Activated naive CD4-positive, alpha-beta T cell (primary cell): ENCODE results near the gene MARK4.

Experiments used
- DNase-seq, 4 experiments: peaks; one replicate each; lab custom pipeline; 2025; lab: John Stamatoyannopoulos, UW

Gene MARK4

DNA sequence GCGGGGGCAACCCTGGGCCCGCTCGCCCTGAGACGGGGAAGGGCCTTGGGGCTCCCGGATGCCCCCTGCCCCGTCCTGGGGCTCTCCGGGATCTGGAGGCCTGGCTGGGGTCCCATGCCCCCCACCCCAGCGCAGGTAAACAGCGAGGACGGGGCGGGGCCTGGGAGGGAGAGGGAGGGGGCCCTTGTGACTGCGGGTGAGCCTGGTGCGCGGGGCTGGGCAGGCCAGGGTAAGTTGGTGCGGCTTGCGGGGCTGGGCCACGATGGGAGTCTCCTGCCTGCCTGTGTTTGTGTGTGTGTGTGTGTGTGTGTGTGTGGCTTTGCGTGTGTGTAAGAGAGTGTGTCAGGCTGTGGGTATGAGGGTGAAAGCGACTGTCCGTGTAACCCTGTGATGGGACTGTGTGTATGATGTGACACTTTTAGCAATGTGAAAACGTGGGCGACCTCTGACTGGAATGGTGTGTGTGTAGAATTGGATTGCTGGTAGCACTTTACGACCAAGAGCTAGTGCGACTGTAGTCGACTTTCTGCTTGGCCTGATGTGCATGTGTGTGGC, 89.9 kb downstream of the MARK4 start:
- no peak for DNase-seq

DNA sequence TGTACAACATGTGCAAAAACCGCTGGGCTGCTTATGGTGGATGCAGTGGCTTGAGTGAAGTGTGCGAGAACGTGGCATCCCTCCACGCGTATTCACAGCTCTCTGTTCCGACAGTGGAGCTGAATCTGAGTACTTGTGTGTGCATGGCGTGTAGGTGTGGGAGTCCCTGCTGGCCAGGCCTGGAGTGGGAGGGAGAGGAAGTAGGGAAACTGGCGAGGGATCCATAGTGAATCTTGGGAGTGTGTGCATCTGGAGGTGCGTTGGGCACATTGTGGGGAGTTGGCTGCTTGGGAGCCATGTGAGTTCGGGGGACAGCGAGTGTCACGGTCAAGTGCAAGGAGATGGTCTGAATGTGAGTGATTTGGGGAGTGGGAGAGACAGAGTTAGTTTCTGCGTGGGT, 91.8 kb downstream of the MARK4 start:
- no peak for DNase-seq

DNA sequence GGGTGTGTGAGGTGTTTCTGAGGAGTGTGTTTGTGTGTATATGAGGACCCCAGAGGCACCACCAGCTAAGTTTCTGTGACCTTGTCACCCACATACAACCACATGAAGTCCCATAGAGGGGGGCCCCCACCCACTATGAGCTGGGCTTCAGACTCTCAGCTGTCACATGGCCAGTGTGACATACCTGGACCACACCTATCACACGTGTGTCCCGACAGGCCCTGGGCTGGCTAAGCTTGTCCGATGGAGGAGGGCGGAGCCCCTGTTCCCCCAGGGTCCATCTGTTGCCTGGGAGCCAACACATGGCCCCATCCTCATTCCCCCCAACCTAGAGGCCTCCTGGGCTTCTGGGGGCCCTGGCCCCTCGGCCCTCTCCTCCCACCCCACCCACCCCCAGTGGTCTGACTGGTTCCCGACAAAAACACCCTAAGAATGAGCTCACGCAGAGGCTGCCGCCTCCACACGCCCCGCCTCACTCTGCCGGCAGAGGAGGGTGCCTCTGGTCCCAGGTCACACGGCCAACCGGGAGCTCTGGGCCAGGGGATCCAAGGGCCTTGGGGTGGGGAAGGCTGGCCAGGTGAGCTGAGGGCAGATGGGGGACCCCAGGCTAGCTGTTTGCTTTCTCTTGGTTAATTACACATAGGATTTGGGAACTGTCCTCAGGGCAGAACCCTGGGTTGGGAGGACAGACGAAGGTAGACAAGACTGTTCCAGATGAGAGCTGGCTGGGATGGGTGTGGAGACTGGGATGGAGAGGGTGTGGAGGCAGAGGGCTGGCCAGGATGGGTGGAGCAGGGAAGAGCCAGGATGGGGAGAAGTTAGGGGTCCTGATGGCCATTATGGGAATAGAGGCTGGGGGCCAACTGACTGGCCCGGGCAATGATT, 93.8 kb downstream of the MARK4 start:
- DNase-seq = no peak

DNA sequence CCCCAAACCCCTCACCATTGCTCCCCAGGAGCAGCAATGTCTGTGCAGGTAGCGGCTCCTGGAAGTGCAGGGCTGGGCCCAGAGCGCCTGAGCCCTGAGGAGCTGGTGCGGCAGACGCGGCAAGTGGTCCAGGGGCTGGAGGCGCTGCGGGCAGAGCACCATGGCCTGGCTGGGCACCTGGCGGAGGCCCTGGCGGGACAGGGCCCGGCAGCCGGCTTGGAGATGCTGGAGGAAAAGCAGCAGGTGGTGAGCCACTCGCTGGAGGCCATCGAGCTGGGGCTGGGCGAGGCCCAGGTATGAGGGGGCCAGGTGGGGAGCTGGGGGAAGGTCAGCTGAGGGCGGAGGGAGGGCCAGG, 94.4 kb downstream of the MARK4 start:
- DNase-seq = no peak

DNA sequence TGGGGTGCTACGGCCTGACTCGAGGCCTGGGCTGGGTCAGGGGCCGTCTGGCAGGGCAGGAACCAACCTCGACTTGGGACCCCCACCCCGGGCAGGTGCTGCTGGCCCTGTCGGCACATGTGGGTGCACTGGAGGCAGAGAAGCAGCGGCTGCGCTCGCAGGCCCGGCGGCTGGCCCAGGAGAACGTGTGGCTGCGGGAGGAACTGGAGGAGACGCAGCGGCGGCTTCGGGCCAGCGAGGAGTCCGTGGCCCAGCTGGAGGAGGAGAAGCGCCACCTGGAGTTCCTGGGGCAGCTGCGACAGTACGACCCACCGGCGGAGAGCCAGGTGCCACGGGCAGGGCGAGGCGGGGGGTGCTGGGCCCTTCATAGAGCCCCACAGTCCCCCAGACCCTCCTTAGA, 95.4 kb downstream of the MARK4 start:
- no peak for DNase-seq

GRCh38 chr19:45347570-45348366, 96.7 kb downstream of the MARK4 start:
- no peak for DNase-seq

DNA sequence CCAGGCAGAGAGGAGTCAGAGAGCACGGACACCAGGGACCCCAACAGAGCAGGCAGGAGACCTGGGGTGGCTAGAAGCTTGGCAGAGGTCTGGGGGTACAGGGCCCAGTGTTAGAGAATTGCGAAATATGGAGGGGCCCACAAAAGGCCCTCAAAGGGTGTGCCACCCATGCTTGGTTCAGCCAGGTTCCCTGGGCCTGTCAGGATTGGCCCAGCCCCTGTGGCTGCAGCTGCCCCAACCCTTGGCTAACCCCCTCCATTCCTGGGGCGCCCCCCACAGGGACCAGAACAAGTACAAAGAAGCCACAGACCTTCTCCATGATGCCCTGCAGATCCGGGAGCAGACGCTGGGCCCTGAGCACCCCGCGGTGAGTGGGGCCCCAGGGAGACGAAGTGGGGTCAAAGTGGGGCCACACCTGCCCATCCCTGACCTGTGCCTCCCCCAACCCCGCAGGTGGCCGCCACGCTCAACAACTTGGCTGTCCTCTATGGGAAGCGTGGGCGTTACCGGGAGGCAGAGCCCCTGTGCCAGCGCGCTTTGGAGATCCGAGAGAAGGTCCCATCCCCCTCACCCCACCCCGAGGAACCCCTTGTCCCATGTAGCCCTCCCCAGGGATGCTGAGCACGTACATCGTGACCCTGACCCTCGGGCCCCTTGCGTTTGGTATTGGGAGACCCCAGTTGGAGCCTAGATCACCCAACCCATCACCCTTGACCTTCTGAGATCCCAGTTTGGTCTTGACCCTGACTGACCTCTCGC, 97.5 kb downstream of the MARK4 start:
- DNase-seq = no peak

DNA sequence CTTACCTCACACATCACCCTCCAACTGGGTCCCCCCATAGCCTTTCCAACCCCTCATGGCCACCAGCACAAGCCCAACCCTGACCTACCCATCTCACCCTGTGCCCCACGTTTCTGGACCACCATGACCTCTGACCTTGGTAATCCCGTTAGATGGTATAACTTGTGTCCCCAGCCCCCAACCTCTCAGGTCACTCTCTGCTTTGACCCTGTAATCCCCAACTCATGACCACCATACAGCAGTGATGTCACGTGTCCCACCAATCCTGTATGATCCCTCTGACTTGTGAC, 98.0 kb downstream of the MARK4 start:
- no peak for DNase-seq

DNA sequence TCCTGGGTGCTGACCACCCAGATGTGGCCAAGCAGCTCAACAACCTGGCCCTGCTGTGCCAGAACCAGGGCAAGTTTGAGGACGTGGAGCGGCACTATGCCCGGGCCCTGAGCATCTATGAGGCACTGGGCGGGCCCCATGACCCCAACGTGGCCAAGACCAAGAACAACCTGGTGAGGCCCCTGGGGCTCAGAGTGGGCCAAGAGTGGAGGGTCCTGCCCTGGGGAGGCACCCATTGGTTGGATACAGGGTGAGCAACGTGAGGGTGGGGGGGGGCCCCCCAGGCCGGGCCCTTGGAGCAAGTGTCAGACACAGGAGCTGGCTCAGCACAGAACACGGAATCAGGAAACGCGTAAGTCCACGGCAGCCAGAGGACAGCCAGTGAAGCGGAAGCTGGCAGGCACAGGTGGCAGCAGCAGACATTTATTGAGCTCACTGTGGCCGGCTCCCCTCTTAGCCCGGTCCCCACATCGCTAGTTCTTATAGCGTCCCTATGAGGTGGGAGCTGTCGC, 98.4 kb downstream of the MARK4 start:
- no peak for DNase-seq

GRCh38 chr19:45350477-45351058, 99.5 kb downstream of the MARK4 start:
- DNase-seq = no peak

GRCh38 chr19:45351401-45351952, 100.4 kb downstream of the MARK4 start:
- DNase-seq = no peak

- no peak for DNase-seq
Observed at GRCh38 chr19:45352062-45352461, 101.0 kb downstream of the MARK4 start.

GRCh38 chr19:45352471-45352870, 101.4 kb downstream of the MARK4 start:
- DNase-seq = no peak

DNA sequence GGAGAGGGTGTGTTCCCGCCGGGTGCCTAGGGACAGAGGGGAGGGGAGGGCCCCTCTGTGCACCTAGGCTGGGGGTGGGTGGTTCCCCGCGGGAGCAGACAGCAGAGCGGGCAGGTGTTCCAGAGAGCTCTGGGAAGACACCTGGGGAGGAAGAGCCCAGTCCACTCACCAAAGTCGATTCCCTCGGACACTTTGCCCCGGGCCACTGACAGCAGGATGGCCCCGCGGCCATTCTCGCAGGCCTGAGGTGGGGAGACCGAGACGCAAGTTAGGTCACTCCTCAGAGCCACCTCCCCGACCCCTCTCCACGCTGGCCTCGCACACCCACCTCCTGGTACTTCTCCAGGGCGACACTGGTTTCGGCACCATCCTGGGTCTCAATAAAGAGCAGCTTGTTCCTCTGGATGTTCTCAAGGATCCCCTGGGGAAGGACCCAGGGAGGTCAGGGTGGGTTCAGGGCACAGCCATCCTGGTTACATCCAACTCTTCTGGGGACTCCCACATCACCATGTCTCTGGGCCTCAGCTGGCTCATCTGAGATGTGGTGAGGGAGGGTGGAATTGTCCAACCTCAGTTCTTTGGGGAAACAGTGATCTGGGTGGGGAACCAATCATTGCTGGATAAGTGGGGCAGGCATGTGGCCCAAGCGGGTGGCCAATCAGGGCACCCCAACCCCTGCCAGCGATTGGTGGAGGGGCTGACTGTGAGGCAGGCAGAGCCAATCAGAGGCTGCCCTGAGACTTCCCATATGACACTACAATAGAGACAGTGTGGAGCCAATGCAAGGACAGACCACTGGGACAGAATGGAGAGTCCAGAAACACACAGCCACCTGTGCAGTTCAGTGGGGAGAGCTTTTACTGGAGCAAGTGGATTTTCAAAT, 102.1 kb downstream of the MARK4 start:
- DNase-seq = no peak

DNA sequence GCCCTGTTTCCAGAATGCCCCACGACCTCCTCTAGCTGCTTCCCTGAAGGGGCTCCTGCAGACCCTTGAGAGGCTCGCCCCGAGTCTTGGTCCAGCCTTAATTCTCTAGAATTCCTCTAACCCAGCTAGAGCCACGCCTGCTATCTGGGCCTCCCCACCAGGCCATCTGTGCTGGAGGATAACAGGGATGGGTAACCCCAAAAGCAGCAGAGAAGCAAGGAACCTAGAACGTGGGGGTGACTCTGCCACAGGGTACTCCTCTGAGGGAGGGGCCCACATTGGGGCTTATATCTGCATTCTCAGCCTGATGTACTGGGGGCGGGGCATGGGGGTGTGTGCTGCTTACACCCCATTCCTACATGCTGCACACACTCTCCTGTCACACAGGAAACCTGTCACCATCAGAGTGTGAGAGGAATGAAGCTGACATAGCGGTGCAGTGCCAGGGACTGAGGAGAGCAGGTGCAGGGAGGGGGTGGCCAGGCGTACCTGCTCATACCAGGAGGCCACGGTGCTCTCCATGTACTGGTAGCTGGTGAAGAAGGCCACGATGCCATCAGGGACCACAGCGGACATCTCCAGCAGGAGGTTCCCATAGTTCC, 103.3 kb downstream of the MARK4 start:
- no peak for DNase-seq
